HG02571 (cell line): ENCODE results near the gene VPS37D.
A peak's percentile ranks its signal among the peaks of the same experiment; 100 is the strongest.

ENCODE experiments used
- ATAC-seq: cut with Tn5 transposase; IDR thresholded peaks from one replicate; pipeline ENCODE4 v1.9.1; 2021; ENCODE audit warnings: mild to moderate bottlenecking, moderate library complexity; ENCODE audit not compliant: unreplicated experiment

VPS37D gene

DNA sequence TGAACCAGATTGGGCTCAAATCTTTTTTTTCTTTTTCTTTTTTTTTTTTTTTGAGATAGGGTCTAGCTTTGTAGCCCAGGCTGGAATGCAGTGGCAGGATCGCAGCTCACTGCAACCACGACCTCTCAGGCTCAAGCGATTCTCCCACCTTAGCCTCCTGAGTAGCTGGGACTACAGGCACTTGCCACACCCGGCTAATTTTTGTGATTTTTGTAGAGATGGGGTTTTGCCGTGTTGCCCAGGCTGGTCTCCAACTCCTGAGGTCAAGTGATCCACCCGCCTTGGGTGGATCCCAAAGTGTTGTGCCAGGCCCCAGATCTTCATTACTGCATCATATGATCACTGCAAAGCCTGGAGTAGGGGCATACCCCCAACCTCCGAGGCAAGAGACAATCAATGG, 12.9 kb downstream of the VPS37D start:
- ATAC-seq: no peak

DNA sequence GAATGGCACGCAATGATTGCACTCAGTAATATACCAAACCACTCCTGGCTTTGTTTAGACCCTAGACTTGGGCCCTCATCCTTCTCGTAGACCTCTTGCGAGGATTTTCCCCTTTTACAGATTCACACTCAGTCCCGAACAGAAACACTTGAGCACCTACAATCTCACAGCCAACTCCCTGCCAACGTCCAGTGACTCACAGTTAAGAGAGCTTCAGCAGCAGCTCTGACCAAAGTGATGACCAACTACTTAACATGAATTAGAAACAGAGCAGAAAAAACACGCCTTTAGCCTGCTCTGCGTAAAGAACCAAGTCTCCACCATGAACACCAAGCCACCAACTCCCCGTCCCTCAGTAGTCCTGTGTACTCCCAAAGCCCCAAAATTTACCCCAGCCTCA, 13.4 kb downstream of the VPS37D start:
- ATAC-seq: no peak

DNA sequence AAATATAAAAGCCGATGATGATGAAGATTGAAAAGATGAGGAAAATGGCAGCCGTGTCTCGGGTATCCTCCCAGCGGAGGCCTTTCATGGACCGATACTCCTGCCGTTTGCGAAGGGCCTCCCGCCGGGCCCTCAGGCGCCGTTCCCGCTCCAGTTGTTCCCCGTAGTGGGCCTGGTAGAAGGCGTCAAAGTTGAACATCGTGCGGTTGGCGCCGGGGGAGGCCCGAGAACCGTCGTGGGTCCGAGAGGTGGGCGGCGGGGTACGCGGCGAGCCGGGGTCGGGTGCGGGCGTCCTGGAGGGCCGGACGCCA, 15.1 kb downstream of the VPS37D start:
- ATAC-seq: no peak

DNA sequence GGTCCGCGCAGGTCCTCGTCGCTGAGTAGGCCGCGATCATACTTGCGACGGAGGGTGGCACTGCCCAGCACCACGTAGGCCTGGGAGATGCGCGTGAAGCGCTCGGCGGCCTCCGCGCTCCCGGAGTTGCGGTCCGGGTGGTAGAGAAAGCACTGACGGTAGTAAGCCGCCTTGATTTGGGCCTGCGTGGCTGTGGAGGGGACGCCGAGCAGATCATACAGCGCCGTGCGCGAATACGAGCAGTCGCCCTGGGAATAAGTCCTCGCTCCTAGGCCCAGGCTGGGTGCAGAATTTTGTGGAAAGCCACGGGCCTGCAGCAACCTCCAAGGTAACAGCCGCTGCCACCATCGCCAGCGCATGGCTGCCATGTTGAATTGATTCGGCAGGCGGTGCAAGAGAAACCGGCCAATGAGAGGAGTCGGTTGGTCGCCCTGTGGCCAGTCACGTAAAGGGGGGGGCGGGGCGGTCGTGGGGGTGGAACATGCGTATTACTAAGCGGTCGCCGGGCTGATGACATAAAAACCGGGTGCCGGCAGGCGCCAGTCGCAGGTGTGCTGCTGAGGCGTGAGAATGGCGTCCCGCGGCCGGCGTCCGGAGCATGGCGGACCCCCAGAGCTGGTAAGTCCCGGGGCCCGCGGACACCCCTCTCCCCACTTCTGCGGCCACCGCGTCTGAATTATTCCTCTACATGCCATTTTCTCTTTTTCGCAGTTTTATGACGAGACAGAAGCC, 15.6 kb downstream of the VPS37D start, which contains the start of the genes BUD23 and DNAJC30:
Gene BUD23 (plus strand): TSS at position 542 of the 732 bp plus-strand sequence. CDS start 29 bp downstream, at position 571.
Gene DNAJC30 (minus strand): TSS at position 398 of the 732 bp plus-strand sequence. CDS start 30 bp downstream, at position 368.
- ATAC-seq: peak; percentile 93

DNA sequence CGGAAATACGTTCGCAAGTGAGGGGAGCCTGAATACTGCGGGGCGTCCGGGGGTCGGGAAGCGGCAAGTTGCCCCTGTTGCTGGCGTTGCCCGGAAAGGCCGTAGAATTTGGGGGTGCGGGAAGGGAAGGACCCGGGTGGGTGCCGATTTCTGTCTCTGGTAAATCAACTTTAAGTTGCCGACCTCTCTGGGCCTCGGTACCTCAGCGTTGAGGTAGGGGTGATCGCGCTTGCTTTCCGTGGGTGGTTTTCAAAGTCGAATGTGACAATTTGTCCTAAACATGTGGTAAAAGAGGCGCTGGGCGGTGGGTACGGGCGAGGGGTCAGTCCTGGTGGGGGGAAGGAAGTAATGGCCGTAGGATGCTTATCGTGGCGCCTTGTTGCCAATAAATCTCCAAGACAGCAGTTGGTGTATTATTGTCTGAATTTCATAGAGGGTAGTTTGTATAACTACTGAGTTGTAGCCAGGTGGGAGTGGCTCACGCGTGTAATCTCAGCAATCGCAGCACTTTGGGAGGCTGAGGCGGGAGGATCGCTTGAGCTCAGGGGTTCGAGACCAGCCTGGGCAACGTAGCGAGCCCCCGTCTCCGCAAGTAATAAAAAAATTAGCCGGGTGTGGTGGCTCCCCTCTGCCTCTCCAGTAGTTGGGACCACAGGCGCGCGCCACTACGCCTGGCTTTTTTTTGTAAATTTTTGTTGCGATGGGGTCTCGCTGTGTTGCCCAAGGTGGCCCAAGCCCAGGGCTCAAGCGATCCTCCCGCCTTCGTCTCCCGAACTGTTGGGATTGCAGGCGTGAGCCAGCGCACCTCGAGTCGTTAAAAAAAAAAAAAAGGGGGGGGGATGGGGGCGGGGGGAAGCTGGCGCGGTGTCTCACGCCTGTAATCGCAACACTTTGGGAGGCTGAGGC, 16.4 kb downstream of the VPS37D start:
- no peak for ATAC-seq

DNA sequence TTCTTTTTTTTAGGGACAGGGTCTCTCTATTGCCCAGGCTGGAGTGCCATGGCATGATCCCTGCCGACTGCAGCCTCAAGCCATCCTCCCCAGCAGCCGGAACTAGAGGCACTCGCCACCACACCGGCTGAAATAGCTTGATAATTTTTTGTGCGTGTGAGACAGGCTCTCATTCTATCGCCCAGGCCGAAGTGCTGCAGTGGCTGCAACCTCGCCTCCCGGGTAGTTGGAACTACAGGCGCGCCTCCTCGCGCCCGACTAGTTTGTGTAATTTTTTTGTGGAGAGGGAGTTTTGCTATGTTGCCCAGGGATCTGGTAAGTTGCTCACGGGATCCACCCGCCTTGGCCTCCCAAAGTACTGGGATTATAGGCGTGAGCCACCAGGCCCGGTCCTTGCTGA, 17.7 kb downstream of the VPS37D start:
- ATAC-seq: no peak

DNA sequence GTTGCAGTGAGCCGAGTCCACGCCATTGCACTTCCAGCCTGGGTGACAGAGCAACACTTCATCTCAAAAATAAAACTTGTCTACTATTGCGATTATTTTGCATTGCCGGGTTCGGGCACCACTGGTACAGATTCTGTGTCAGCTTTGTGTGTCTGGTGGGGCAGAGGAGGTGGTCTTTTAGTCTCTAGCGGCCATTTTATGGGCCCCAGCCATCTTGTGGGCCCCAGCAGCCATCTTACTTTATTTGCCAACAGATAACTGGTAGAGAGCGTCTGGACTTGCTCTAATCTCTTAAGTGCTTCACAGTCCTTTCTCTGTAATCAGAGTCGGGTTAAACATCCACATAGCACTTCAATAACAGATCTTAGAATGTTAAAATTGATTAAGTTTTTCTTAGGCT, 20.7 kb downstream of the VPS37D start:
- no peak for ATAC-seq

DNA sequence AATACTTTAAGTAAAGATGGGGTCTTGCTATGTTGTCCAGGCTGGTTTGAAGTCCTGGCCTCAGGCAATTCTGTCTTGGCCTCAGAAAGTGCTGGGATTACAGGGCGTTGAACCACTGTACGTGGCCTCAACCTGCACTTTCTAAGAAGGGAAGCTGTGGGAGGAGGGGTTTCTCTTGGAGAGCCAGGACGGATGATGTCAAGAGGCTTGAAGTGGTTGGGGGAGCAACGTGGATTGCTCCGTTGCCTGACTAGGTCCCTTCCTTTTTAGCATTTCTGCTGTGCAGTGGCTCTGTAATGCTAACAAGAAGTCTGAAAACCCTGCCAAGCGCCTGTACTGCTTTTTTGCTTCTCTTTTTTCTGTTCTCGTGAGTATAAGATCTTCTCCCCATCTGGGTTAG, 23.0 kb downstream of the VPS37D start:
- no peak for ATAC-seq

DNA sequence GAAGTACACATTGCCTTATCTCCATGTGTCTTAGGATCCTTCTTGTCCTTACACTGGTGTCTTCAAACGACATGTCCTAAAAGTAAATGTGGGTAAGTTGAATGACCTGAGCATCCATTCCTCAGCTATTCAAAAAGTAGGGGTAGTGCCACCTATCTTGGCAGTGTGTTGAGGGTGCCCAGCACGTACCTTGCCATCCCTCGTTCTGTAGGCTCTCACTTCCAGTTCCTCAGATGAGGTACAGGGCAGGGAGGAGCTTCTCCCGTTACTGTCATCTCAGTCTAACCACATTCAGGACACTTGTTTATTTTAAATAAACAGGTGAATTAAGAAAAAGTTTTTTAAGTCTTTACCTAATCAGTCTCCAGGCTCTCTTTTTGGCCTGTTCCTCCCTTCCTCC, 28.7 kb downstream of the VPS37D start:
- ATAC-seq: no peak

DNA sequence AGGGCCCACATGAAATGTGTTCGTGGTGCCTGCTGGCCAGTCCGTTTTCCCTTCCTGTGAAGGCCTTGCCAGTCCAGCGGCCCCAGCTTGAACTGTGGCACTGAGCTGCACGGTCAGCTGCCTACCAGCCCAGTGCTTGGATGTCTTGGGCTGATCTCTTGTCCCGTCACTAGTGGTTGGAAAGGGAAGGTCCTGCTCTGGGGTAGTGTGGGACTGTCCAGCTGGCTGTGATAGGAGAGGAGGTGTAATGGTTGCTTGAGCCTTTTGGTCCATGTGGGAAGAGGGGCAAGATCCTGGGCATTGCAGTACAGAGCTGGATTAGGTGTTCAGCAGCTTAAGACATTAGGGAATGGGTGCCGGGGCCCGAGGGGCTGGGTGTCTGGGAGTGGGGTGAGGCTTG, 30.8 kb downstream of the VPS37D start:
- no peak for ATAC-seq

DNA sequence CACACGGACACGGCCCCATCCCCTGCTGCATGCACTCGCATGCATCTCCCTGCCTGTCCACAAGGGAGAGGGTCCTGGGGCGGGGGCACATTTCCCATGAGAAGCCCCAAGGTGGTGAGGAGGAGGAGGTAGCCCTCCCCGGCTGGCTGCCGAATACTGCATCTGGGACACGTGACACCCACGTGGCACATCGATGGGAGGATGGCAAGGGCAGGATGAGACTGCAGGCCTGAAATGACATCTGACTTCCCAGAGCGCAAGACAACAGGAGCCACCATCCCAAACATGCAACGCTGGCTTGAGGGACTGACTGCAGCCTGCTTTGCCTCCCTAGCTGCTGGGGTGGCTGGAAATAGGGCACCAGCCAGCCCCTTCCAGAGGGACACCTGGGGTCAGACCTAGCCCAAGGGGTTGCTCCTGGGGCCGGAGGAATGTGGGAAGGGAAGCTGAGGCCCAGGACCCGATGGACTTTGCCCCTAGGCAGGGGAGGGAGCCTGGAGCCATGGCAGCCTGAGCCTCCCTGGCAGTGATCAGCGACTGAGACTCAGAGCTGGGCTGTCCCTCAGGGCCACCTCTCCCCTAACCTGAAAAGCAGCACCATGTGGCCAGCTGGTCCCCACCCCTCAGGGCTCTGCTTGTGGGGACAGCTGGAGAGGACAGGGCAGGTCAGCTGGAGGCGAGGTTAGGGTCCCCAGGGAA, 31.9 kb downstream of the VPS37D start:
- no peak for ATAC-seq

DNA sequence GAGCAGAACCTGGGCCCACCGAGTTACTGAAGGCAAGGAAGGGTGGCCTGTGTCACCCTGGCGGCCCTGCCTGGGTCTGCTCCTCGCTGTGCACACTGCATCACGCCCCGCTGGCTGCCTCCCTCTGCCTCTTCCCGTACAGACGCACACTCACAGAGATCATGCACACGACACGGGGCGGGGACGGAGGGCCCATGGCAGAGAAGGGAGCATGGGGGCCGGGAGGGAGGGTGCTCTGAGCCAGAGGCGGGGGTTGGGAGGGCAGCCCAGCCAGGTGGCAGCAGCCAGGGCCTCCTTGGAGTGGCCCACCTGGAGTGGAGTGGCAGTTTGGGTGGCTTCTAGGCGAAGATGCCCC, 32.4 kb downstream of the VPS37D start:
- ATAC-seq: no peak

DNA sequence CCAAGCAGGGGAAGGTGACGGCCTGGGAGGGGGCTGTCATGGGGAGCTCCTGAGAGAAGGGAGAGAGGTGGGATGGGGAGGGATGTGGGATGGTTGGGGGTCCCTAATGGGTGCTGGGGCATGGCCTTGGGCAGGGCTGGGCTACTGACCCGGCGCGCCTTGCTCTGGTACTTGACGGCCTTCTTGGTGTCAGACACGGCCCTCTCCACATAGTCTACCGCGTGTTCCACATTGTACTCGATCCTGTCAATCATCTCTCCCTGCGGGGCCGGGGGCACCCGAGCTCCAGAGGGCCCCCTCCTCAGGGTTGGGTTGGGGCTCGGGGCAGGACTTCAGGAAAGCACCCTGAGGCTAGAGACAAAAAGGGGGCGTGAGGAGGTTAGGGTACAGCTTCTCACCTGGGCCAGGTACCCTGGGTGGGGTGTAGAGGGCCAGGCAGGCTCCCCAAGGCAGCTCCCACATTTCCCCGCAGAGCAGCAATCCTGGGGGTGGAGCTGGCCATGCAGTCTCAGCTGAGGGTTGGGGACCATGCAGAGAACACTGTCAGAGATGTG, 33.0 kb downstream of the VPS37D start:
- ATAC-seq: no peak

DNA sequence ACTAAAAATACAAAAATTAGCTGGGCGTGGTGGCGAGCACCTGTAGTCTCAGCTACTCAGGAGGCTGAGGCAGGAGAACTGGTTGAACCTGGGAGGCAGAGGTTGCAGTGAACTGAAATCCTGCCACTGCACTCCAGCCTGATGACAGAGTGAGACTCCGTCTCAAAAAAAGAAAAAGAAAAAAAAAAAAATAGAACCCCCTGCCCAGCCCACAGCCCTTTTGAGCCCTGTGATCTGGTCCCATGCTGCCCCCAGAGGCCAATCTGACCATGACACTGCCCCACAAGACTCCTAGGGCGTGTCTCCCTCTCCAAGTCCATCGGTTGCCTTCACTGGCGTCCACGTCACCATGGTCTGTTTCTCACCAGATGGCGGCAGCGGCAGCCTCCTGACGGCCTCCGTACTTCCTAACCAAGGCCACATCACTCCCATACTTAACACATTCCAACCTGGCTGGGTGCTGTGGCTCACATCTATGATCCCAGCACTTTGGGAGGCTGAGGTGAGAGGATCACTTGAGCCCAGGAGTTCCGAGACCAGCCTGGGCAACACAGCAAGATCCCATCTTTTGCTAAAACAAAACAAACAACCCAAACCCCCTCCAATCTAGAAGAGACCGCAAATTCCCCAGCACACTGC, 33.8 kb downstream of the VPS37D start:
- no peak for ATAC-seq

DNA sequence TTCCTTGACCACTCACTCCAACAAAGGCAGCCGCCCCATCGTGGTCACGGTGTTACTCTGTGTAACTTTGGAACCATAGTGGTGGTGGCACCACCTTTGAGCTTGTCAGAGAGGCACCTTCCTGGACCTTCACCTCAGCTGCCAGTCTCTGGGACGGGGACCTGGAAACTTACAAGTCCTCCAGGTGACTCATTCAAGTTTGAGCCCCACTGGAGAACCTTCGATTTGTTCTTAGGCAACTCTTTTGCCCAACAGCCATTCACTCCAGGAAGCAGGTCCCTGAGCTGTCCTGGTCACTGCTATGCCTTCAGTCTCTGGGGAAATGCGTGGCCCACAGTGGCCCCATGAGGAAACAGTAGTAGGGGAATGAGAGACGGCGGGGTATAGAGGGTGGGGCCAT, 34.6 kb downstream of the VPS37D start:
- ATAC-seq: no peak

DNA sequence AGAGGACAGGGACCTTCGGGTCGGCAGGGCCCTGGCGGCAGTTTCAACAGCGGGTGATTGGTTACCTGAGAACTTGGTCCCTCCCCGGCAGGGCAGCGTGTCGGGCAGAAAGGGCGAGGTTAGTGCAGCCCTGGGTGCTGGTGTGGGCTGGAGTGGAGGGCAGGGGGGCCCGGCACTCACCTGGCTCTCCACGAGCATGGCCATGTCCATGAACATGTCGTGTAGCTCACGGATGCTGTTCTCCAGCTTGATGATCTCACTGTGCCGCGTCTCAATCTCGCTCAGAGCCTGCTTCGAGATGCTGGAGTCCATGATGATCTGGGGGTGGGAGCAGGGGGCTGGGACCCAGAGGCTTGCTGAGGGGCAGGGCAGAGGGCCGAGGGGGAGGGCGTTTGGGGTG, 35.0 kb downstream of the VPS37D start:
- ATAC-seq: no peak

DNA sequence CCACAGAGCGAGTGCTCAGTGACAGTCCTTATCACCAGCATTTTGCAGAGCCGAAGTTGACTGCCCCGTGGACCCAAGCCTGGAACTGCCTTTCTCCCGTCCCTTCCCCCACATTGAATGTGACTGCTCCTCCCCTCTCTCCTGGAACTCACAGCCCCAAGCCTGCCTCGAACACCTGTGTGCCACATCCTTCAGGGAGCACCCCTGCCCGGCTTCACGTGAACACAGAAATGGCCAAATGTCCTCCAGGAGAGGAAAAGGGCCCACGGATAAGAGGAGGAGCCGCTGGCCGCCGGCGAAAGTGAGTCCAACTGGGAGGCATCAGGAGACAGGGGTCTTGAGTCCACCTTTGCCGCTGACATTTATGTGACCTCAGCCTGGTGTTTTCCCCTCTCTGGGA, 35.6 kb downstream of the VPS37D start:
- ATAC-seq: no peak

DNA sequence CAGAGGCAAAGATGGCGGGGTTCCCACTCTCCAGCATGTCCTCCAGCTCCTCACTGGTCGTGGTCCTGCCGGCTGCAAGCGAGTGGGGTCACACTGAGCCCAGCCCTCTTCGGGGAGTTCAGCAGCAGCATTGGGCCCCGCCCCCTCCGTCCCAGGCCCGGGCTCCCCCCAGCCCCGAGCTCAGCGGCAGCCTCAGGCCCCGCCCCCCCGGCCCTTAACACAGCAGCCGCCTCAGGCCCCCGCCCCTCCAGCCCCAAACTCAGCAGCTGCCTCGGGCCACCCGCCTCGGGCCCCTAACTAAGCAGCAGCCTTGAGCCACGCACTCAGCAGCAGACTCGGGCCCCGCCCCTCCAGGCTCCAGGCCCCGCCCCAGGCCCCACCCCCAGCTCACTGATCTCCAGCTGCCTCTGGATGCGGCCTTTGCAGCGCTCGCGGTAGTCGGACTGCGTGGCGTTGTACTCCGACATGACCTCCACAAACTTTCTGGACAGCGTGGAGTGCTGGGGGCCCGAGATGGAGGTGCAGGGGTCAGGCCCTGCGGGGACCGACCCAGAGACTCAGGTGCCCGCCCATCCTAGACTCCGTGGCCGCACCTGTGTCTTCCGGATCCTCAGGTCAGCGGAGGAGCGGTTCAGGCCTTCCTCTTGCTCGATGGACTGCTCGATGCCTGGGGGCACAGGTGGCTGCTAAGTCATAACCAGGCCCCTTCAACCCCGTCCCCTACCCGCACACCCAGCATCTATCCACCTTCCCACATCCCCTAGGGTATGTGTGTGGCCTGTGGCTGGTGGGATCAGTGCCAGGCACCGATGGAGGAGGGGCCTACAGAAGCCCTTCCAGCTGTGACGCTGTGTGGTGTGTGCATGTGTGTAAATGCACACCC, 36.4 kb downstream of the VPS37D start:
- ATAC-seq: no peak

DNA sequence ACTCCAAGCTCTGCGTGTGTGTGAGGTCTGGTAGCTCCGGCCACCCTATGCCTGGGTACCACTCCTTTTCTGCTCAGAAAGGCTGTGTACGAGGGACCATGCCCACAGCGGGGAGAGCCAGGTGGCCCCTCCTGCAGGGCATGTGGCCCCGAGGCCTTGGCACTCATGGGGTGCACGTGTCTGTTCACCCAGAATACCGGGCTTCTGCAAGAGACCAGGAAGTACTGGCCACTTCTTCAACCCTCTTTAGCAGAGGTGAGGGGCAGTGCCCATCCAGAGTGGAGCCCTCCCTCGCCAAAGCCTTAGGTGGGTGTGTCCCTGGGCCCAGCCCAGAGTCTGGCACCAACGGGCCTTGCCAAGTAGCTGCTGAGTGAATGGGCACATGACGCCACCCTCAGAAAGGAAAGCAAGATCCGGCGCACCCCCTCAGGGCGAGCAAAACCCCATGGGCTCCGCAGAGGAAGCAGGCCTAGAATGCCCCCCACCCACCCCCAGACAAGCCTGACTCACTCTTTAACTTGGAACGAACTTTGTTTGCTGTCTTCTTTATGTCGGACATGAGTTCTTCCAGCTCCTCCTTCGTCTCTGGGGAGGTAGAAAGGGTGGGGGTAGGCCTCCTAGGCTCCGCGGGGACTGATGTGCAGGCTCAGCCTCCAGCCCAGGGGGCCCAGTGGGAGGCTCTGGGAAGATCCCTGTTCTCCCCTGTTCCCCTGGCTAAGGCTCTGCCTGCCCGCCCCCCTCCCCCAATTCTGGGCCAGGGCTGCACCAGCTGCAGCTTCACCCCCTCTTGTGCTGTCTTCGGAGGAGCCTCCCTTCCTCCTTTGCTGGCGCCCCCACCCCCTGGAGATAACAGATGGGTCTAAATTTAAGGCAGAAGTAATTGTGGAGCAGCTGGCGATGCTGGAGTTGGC, 37.3 kb downstream of the VPS37D start:
- ATAC-seq: no peak
